ENCODE data around the gene HAUS3. TPM values are rescaled to one million over a fixed set of nuclear protein-coding genes. Genes with fewer than 3 reads are reported as not detected.

The HAUS3 gene
- total RNA-seq, 1 donor from 2014 or later = 9.2 TPM

GRCh38 chr4:2265113-2266110, 23.5 kb upstream of the HAUS3 start:
- no peaks in the 10 kb centered on the region for H3K27me3 ChIP-seq (ENCODE audit: control insufficient read depth, insufficient read depth, low read length)
- H3K4me3 ChIP-seq (ENCODE audit: low read depth, low read length) = no peak overlapping the region
- FAIRE-seq (no peak), DNase-seq (ENCODE audit: low read depth) (no peak)
- TF ChIP-seq, protein P1, sequence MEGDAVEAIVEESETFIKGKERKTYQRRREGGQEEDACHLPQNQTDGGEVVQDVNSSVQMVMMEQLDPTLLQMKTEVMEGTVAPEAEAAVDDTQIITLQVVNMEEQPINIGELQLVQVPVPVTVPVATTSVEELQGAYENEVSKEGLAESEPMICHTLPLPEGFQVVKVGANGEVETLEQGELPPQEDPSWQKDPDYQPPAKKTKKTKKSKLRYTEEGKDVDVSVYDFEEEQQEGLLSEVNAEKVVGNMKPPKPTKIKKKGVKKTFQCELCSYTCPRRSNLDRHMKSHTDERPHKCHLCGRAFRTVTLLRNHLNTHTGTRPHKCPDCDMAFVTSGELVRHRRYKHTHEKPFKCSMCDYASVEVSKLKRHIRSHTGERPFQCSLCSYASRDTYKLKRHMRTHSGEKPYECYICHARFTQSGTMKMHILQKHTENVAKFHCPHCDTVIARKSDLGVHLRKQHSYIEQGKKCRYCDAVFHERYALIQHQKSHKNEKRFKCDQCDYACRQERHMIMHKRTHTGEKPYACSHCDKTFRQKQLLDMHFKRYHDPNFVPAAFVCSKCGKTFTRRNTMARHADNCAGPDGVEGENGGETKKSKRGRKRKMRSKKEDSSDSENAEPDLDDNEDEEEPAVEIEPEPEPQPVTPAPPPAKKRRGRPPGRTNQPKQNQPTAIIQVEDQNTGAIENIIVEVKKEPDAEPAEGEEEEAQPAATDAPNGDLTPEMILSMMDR (IDR thresholded peaks at IDR 0.05; ENCODE audit: insufficient read depth, low read length, severe bottlenecking) = no peak
- H3K36me3 ChIP-seq (ENCODE audit: control insufficient read depth, insufficient read depth, low read length) = peaks cover under 1% of the 10 kb centered on the region

DNA sequence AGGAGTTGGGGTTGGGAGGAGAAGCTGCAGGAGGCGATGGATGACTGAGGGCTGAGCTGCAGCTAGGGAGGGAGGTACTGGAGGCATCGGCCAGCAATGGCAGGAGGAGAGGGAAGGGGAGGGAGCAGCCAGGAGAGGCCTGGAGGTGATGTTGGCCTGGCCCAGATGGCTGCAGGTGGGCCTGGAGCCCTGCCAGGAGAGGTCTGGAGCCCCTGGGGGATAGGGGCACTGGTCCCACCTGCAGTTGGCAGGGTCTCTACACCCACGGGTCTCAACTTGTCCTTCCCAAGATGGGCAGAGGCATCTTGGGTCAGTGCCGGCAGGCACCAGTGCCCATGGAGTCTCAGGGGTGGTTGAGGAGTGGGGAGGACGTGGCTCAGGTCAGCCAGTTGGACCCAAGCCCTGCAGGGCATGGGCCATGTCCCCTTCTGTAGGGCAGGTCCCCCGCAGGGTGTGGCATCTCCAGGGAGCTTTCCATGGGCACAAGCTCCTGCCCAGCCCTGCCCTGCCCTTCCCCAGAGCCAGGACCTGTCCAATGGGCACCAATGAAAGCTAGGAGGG, 22.6 kb upstream of the HAUS3 start:
- TF ChIP-seq, protein P1 (IDR thresholded peaks at IDR 0.05; ENCODE audit: insufficient read depth, low read length, severe bottlenecking) = no peak

DNA sequence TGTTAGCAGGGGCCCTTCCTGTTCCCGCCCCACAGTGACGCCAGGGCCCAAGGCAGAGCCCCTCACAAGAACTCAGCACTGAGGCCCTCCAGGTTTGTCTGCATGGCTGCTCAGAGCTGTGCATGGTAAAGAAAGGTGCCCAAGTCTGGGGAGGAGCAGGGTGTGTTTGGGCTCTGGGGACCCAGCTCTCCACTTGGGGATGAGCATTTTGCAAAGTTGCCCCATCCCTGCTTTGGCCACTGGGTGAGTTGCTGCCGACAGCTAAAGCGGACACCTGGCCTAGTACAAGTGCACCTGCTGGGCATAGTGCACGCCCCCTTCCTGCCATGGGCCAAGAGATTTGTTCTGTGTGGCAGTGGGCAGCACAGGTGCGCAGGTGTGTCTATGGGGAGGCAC, 22.0 kb upstream of the HAUS3 start:
- TF ChIP-seq, protein P1 (IDR thresholded peaks at IDR 0.05; ENCODE audit: insufficient read depth, low read length, severe bottlenecking) = no peak
- DNase-seq (ENCODE audit: low read depth) (no peak), FAIRE-seq (no peak)
- H3K27me3 ChIP-seq (ENCODE audit: control insufficient read depth, insufficient read depth, low read length) = no peaks in the 10 kb centered on the region
- no peak overlapping the region for H3K4me3 ChIP-seq (ENCODE audit: low read depth, low read length)
- peaks cover 4% of the 10 kb centered on the region for H3K36me3 ChIP-seq (ENCODE audit: control insufficient read depth, insufficient read depth, low read length)

More for the DNA sequence above, 22.6 kb upstream of the HAUS3 start:
- Histone ChIP-seq H3K4me3 (ENCODE audit: low read depth, low read length) (no peak overlapping the region), H3K27me3 (ENCODE audit: control insufficient read depth, insufficient read depth, low read length) (no peaks in the 10 kb centered on the region), H3K36me3 (ENCODE audit: control insufficient read depth, insufficient read depth, low read length) (peaks cover 3% of the 10 kb centered on the region)
- no peak for FAIRE-seq
- DNase-seq (ENCODE audit: low read depth) = no peak

GRCh38 chr4:2262944-2263250, 21.0 kb upstream of the HAUS3 start:
- H3K36me3 ChIP-seq (ENCODE audit: control insufficient read depth, insufficient read depth, low read length) = peaks cover 12% of the 10 kb centered on the region
- peak overlapping the region; percentile 66 for H3K4me3 ChIP-seq (ENCODE audit: low read depth, low read length)
- H3K27me3 ChIP-seq (ENCODE audit: control insufficient read depth, insufficient read depth, low read length) = no peaks in the 10 kb centered on the region
- DNase-seq (ENCODE audit: low read depth) (no peak), FAIRE-seq (no peak)
- TF ChIP-seq, protein P1 (IDR thresholded peaks at IDR 0.05; ENCODE audit: insufficient read depth, low read length, severe bottlenecking) = no peak

DNA sequence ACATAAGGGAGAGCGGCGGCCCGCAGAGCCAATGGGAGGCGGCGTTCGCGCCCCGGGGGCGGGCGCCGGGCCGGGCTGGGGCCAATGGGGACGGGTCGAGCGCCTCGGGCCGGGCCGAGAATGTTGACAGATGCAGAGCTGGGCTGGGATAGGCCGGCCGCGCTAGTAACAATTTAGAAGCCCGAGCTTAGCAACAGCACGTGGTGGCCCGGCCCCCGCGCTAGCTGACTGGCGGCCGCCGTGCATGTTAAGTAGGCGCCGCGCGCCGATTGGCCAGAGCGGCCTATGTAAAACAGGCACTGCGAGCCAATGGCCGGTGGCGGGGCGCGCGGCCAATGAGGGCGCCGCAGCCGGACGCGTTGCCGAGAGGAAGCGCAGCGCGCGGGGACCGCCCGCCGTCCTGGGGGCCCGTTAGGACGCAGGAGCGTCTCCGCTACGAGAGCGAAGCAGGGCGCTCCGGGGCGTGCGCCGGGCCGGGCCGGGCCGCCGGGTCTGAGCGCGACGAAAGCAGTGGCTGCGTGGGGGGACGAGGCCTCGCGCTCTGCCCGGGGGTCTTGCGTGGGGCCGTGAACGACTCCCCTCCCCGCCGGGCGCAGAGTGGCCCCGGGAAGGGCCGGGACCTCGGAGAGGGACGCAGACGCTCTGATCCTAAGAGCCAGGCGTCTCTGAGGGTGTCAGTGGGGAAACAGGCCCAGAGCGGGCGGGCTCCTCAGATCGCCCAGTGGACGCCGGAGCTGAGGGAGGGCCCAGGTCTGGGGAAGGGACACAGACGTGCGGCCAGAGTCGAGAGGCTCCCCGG, 20.4 kb upstream of the HAUS3 start:
- no peak for FAIRE-seq

More for the DNA sequence above, 20.4 kb upstream of the HAUS3 start:
- TF ChIP-seq, protein P1 (IDR thresholded peaks at IDR 0.05; ENCODE audit: insufficient read depth, low read length, severe bottlenecking) = no peak
- H3K36me3 ChIP-seq (ENCODE audit: control insufficient read depth, insufficient read depth, low read length) = peaks cover 14% of the 10 kb centered on the region
- H3K27me3 ChIP-seq (ENCODE audit: control insufficient read depth, insufficient read depth, low read length) = no peaks in the 10 kb centered on the region
- DNase-seq (ENCODE audit: low read depth) = peak; percentile 95
- peak overlapping the region; percentile 66 for H3K4me3 ChIP-seq (ENCODE audit: low read depth, low read length)

Measured in bronchial epithelial cell (primary cell).